Panc1 (cell line): ENCODE results near the gene MYRIP.

Source experiments
- POLR2AphosphoS5 ChIP-seq: IDR thresholded peaks from 2 replicates; pipeline ENCODE4 v1.6.1; 2012; ENCODE audit warnings: mild to moderate bottlenecking, low read depth, low read length, moderate library complexity
- SIN3A ChIP-seq: IDR thresholded peaks from 2 replicates; pipeline ENCODE4 v1.6.1; 2012; ENCODE audit warnings: low read depth, mild to moderate bottlenecking, low read length, moderate library complexity, borderline replicate concordance; ENCODE audit not compliant: insufficient read depth
- TCF7L2 ChIP-seq: IDR thresholded peaks from 2 replicates; pipeline ENCODE4 v1.6.1; 2011; ENCODE audit warnings: mild to moderate bottlenecking, low read depth, low read length, inconsistent platforms
- TF ChIP-seq, protein P1 (sequence below): fragments of 450-650 bp; IDR thresholded peaks from 2 replicates; pipeline ENCODE4 v1.5.1; 2017; ENCODE audit warnings: mild to moderate bottlenecking
- TF ChIP-seq, protein P2 (sequence below), 2 experiments: IDR thresholded peaks; 2 replicates each; pipeline ENCODE4 v1.6.1; 2011 to 2012; ENCODE audit warnings: low read depth in 2 of 2, control low read depth in 1 of 2, low read length in 1 of 2, mild to moderate bottlenecking in 1 of 2, moderate library complexity in 1 of 2; ENCODE audit not compliant: insufficient read depth in 1 of 2

DNA sequence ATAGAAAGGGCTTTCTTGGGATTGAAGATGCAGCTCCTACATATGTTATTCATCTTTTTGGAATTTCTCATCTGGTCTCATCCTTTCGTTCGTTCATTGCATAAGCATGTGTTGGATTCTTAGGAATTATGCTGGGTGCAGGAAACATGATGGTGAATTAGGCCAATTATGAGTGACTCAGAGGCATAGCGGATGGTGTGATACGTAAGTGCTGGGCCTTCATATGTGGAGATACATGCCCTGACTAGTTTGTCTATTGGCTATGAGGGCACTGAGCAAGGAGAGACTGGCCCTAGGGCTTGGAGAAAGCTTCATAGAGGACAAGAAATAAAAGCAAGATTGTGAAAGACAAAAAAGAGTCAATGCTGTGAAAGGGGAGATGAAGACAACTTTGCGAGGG lies 235.1 kb downstream of the MYRIP start:
- TF ChIP-seq, protein P1, sequence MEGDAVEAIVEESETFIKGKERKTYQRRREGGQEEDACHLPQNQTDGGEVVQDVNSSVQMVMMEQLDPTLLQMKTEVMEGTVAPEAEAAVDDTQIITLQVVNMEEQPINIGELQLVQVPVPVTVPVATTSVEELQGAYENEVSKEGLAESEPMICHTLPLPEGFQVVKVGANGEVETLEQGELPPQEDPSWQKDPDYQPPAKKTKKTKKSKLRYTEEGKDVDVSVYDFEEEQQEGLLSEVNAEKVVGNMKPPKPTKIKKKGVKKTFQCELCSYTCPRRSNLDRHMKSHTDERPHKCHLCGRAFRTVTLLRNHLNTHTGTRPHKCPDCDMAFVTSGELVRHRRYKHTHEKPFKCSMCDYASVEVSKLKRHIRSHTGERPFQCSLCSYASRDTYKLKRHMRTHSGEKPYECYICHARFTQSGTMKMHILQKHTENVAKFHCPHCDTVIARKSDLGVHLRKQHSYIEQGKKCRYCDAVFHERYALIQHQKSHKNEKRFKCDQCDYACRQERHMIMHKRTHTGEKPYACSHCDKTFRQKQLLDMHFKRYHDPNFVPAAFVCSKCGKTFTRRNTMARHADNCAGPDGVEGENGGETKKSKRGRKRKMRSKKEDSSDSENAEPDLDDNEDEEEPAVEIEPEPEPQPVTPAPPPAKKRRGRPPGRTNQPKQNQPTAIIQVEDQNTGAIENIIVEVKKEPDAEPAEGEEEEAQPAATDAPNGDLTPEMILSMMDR: no peak
- TF ChIP-seq SIN3A: no peak
- TF ChIP-seq, protein P2, sequence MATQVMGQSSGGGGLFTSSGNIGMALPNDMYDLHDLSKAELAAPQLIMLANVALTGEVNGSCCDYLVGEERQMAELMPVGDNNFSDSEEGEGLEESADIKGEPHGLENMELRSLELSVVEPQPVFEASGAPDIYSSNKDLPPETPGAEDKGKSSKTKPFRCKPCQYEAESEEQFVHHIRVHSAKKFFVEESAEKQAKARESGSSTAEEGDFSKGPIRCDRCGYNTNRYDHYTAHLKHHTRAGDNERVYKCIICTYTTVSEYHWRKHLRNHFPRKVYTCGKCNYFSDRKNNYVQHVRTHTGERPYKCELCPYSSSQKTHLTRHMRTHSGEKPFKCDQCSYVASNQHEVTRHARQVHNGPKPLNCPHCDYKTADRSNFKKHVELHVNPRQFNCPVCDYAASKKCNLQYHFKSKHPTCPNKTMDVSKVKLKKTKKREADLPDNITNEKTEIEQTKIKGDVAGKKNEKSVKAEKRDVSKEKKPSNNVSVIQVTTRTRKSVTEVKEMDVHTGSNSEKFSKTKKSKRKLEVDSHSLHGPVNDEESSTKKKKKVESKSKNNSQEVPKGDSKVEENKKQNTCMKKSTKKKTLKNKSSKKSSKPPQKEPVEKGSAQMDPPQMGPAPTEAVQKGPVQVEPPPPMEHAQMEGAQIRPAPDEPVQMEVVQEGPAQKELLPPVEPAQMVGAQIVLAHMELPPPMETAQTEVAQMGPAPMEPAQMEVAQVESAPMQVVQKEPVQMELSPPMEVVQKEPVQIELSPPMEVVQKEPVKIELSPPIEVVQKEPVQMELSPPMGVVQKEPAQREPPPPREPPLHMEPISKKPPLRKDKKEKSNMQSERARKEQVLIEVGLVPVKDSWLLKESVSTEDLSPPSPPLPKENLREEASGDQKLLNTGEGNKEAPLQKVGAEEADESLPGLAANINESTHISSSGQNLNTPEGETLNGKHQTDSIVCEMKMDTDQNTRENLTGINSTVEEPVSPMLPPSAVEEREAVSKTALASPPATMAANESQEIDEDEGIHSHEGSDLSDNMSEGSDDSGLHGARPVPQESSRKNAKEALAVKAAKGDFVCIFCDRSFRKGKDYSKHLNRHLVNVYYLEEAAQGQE (IDR thresholded peaks at IDR 0.05; ENCODE audit: insufficient read depth in 1 of 2, low read depth in 2 of 2, low read length in 1 of 2): no peak
- no peak for TF ChIP-seq POLR2AphosphoS5
- no peak for TF ChIP-seq TCF7L2
